Spinal cord (tissue), 10 donors: ENCODE measurements around the gene ALG10. TPM values are rescaled to one million over a fixed set of nuclear protein-coding genes. Genes with fewer than 3 reads are reported as not detected.
A peak's percentile ranks its signal among the peaks of the same experiment; 100 is the strongest.
"Not testable (repeated sequence)": the region's sequence is repeated elsewhere in the genome, so short reads cannot be mapped to it uniquely, and the experiment has no call there.

Experiments
- DNase-seq, 6 donors: peaks; one replicate each; pipeline versions ENCODE4 v3.0.0 to v3.0.0-alpha.2; 2013 to 2015; ENCODE audit warnings: low spot score in 6 of 6, low read depth in 4 of 6
- H3K27ac ChIP-seq: one replicate; pipeline ENCODE4 v1.5.1; 2013; ENCODE audit warnings: low read depth, low read length, control low read depth
- H3K27me3 ChIP-seq: one replicate; pipeline ENCODE4 v1.6.1; 2013; ENCODE audit warnings: low read length; ENCODE audit not compliant: control insufficient read depth, insufficient read depth
- H3K36me3 ChIP-seq: one replicate; pipeline ENCODE4 v1.6.1; 2013; ENCODE audit warnings: low read length; ENCODE audit not compliant: control insufficient read depth, insufficient read depth
- H3K4me1 ChIP-seq: one replicate; pipeline ENCODE4 v1.6.1; 2013; ENCODE audit warnings: low read length; ENCODE audit not compliant: control insufficient read depth, insufficient read depth
- H3K4me3 ChIP-seq: one replicate; pipeline ENCODE4 v1.5.1; 2013; ENCODE audit warnings: low read depth, low read length, control low read depth
- H3K9me3 ChIP-seq: one replicate; pipeline ENCODE4 v1.6.1; 2013; ENCODE audit warnings: low read length; ENCODE audit not compliant: control insufficient read depth, insufficient read depth
- WGBS: methylation state at CpG from one replicate; pipeline ENCODE4 v1.1.5; 2013; ENCODE audit warnings: missing lambda C conversion rate; ENCODE audit not compliant: insufficient coverage; 5-methylcytosine and 5-hydroxymethylcytosine counted together
- long read RNA-seq, 4 donors: transcript quantifications; one replicate each; lab custom pipeline, GENCODE V29; 2026
- polyA plus RNA-seq, 2 donors: library from polyadenylated mRNA; unstranded; fragments of 120-200 nt; gene quantifications; one replicate each; pipeline ENCODE4 v1.2.1, GENCODE V29; 2013; ENCODE audit not compliant: insufficient read length in 2 of 2
- total RNA-seq, 2 donors: library from RNA; depleted of rRNA in 1 of 2; stranded (reverse); fragments of 120-200 nt in 1 of 2; fragments of >200 nt in 1 of 2; gene quantifications; one replicate each; pipeline versions ENCODE4 v1.2.3 to v1.2.4, GENCODE V29; 2013 to 2014
- donor health status: healthy.

Gene ALG10, protein sequence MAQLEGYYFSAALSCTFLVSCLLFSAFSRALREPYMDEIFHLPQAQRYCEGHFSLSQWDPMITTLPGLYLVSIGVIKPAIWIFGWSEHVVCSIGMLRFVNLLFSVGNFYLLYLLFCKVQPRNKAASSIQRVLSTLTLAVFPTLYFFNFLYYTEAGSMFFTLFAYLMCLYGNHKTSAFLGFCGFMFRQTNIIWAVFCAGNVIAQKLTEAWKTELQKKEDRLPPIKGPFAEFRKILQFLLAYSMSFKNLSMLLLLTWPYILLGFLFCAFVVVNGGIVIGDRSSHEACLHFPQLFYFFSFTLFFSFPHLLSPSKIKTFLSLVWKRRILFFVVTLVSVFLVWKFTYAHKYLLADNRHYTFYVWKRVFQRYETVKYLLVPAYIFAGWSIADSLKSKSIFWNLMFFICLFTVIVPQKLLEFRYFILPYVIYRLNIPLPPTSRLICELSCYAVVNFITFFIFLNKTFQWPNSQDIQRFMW
- total RNA-seq (10 to 100 TPM in 1 of 2 donors, 1 to 10 TPM in 1; 8.0 to 24.1 TPM), polyA plus RNA-seq (1 to 10 TPM; 3.5 to 4.8 TPM)
- long read RNA-seq, donor 1, partial matches to known transcripts: 0 of 1 reads
- long read RNA-seq, donor 1, other reads (novel, unspliced or antisense): 0 of 1 reads
- long read RNA-seq, donor 2, partial matches to known transcripts: 0 of 1 reads
- long read RNA-seq, donor 2, other reads (novel, unspliced or antisense): 0 of 1 reads
- long read RNA-seq, donor 3, partial matches to known transcripts: 0 of 1 reads
- long read RNA-seq, donor 3, other reads (novel, unspliced or antisense): 0 of 1 reads
- long read RNA-seq, donor 4, partial matches to known transcripts: 0 of 2 reads
- long read RNA-seq, donor 4, other reads (novel, unspliced or antisense): 0 of 2 reads

DNA sequence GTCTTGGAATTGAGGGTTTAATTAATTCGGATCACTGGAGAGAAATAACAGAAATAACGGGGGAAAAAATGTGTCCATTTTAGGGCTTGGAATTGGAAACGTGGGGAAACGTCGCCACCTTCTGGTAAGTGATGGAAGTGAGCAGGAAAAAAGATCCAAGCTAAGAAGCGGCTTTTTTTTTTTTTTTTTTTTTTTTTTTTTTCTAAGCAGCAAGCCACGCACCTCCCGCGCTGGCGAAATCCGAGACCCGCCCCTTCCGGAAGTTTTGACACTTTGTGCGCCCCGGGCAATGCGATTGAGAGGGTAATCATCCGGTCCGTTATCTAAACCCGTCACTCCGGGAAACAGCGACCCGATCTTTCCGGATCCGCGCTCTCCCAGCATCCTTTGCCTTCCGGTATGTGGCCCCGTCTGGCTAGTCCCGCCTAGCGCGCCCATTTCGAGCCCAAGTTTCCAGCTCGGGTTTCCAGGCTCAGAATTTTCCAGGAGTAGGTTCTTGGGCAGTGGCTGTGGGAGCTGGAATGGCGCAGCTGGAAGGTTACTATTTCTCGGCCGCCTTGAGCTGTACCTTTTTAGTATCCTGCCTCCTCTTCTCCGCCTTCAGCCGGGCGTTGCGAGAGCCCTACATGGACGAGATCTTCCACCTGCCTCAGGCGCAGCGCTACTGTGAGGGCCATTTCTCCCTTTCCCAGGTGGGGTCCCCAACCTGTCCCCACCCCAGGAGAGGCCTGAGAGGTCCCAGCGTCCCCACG, at the start of gene ALG10:
TSS of gene ALG10 (plus strand) at position 418 of the 752 bp plus-strand sequence. CDS start at position 522, 104 bp downstream.
- no peaks in the 10 kb centered on the region for H3K9me3 ChIP-seq
- H3K27ac ChIP-seq: peak within 1 kb of the TSS; percentile 67
- H3K4me1 ChIP-seq: no peaks in the 10 kb centered on the region
- H3K36me3 ChIP-seq: no peaks in the 10 kb centered on the region
- peak; percentile 93 to 99 (median 96) for DNase-seq
- peak within 1 kb of the TSS; percentile 75 for H3K4me3 ChIP-seq
- WGBS: under 1% methylated on average over 37 of the region's 44 CpGs
- H3K27me3 ChIP-seq: no peaks in the 10 kb centered on the region

DNA sequence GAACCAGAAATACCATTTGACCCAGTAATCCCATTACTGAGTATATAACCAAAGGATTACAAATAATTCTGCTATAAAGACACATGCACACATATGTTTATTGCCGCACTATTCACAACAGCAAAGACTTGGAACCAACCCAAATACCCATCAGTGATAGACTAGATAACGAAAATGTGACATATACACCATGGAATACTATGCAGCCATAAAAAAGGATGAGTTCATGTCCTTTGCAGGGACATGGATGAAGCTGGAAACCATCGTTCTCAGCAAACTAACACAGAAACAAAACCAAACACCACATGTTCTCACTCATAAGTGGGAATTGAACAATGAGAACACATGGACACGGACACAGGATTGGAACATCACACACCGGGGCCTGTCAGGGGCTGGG, 49.4 kb upstream of the ALG10 start:
- H3K4me1 ChIP-seq, H3K4me3 ChIP-seq, H3K27ac ChIP-seq, DNase-seq, H3K27me3 ChIP-seq, H3K9me3 ChIP-seq, H3K36me3 ChIP-seq: not testable (repeated sequence)
- WGBS: no CpG with 5 or more reads among the region's 5 CpGs

DNA sequence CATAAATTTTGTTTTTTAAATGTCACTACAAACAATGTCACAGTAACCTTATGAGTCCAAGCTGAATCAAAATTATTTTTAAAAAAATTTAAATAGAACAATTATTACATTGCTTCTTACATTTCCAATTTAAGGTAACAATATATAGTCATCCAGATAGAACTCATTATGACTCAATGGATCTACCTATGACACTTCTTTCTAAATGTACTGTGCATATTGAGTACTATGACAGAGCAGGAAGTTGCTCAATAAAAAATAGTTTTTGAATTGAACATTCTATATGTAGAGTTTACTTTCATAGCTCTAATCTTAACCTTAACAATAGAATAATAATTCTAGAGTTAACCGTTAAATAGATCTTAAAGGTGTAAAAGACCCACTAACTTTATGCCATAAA, 44.4 kb upstream of the ALG10 start:
- no peaks in the 10 kb centered on the region for H3K4me1 ChIP-seq
- DNase-seq: no peak
- no peaks in the 10 kb centered on the region for H3K27me3 ChIP-seq
- no peak overlapping the region for H3K4me3 ChIP-seq
- no peaks in the 10 kb centered on the region for H3K9me3 ChIP-seq
- H3K36me3 ChIP-seq: no peaks in the 10 kb centered on the region
- no peak overlapping the region for H3K27ac ChIP-seq
- no CpG with 5 or more reads among the region's 1 CpG for WGBS

DNA sequence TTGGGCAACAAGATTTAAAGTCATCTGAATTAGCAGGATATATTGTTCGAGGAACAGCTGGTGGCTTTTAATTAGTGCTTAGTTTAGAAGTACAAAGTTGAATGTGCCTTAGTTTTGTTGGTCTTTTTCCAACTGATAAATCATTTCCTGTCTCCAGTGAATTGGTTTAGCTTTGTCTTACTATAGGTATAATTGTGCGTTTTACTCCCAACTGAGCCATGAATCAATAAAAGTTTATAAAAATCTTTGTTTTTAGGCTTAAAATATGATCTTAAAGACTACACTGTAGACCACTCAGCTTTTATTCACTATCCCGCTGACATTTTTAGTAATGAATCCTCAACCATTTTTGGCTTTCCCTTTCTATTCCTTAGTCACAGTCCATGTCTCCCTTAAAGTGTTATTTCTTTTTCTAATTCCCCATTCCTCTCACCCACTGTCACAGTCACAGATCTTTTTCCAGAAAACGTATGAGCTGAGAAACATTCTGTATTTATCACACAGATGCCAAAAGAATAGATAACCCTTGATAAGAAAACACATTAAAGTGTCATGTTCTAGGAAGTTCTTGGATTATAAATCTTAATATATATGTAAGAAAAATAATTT, 34.0 kb upstream of the ALG10 start:
- WGBS: 75% methylated on average over 2 of the region's 4 CpGs
- no peaks in the 10 kb centered on the region for H3K4me1 ChIP-seq
- H3K9me3 ChIP-seq: no peaks in the 10 kb centered on the region
- no peak overlapping the region for H3K27ac ChIP-seq
- no peaks in the 10 kb centered on the region for H3K27me3 ChIP-seq
- DNase-seq: no peak
- H3K4me3 ChIP-seq: no peak overlapping the region
- no peaks in the 10 kb centered on the region for H3K36me3 ChIP-seq

DNA sequence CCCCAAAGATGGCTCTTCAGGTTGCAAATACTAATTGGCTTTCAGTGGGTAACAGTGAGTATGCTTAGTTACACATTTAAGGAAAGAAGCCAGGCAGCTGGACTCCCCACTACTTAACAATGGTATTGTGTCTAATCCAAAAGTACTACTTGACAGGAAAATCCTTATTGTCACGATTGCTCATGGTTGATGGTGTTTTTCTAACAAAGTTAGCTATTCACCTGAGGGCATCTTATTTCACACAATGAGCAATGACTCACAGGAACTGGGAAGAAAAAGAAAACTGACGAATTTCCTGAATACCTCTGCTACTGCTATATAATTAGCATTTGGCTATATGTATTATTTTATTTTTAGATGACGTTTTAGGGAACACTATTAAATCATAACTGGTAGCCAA, 33.4 kb upstream of the ALG10 start:
- no peaks in the 10 kb centered on the region for H3K27me3 ChIP-seq
- H3K27ac ChIP-seq: no peak overlapping the region
- no peaks in the 10 kb centered on the region for H3K9me3 ChIP-seq
- no peaks in the 10 kb centered on the region for H3K4me1 ChIP-seq
- H3K4me3 ChIP-seq: no peak overlapping the region
- no CpG with 5 or more reads among the region's 3 CpGs for WGBS
- H3K36me3 ChIP-seq: no peaks in the 10 kb centered on the region
- no peak for DNase-seq

GRCh38 chr12:33994857-33995808, 27.2 kb upstream of the ALG10 start:
- 71% methylated on average over 1 of the region's 4 CpGs for WGBS
- H3K27ac ChIP-seq: no peak overlapping the region

GRCh38 chr12:34008835-34009234, 13.5 kb upstream of the ALG10 start:
- not testable (repeated sequence) for H3K9me3 ChIP-seq, H3K27ac ChIP-seq, H3K4me1 ChIP-seq, H3K36me3 ChIP-seq, DNase-seq, H3K27me3 ChIP-seq, H3K4me3 ChIP-seq

More at GRCh38 chr12:33994857-33995808, 27.2 kb upstream of the ALG10 start:
- no peak for DNase-seq
- no peaks in the 10 kb centered on the region for H3K9me3 ChIP-seq
- no peak overlapping the region for H3K4me3 ChIP-seq
- H3K4me1 ChIP-seq: no peaks in the 10 kb centered on the region
- no peaks in the 10 kb centered on the region for H3K27me3 ChIP-seq
- no peaks in the 10 kb centered on the region for H3K36me3 ChIP-seq

- WGBS: 60% methylated on average over 1 of the region's 3 CpGs
- Histone ChIP-seq H3K36me3 (no peaks in the 10 kb centered on the region), H3K4me1 (no peaks in the 10 kb centered on the region), H3K9me3 (no peaks in the 10 kb centered on the region), H3K27ac (no peak overlapping the region), H3K27me3 (no peaks in the 10 kb centered on the region), H3K4me3 (no peak overlapping the region)
- no peak for DNase-seq
These were observed 5.9 kb upstream of the ALG10 start for GRCh38 chr12:34016361-34016760.
